ENCODE results near the gene HDGF.
A peak's percentile ranks its signal among the peaks of the same experiment; 100 is the strongest.

The HDGF gene

GRCh38 chr1:156700736-156701531, 50.5 kb downstream of the HDGF start:
- no peak for FAIRE-seq
- DNase-seq (ENCODE audit: low spot score) = no peak

GRCh38 chr1:156698995-156699394, 52.5 kb downstream of the HDGF start:
- FAIRE-seq = no peak
- DNase-seq (ENCODE audit: low spot score) = no peak

DNA sequence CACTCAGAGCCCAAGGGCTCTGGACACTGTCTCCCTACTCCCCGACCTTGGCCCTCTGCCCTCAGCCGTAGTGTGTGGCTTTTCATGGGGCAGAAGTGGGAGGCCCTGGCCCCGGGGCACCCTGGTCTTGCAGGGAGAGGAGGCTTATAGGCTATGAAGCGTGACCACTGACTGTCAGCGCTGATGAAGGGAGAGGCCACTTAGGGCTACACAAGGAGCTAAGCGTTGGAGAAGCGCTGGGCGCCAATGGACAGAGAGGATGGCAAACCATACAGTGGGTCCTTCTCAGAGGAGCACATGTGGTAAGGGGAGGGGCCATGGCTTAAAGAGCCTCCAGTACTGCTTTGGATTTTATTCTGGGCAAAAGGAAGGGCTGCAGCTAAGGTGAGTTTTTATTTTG, 54.0 kb downstream of the HDGF start:
- DNase-seq (ENCODE audit: low spot score) (peak; percentile 42), FAIRE-seq (peak; percentile 26)

DNA sequence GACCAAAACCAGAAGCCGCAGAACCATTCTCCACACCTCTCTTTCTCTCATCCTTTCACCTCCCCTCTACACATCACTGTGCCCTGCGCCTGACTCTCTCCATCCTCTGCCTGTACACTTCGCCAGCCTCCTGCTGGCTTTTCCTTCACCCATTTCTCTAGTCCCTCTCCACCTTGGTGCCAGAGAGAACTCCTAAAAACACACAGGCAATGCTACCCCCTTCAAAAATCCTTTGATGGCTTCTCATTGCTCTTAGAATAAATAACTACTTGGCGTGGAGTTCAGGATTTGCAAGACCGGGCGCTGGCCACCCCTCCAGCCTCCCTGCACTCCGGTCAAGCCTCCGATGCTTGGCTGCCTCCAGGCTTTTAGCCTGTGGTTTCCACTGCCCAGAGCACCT, 54.7 kb downstream of the HDGF start:
- no peak for FAIRE-seq

GRCh38 chr1:156694690-156694962, 56.8 kb downstream of the HDGF start:
- DNase-seq (ENCODE audit: low spot score) = no peak
- FAIRE-seq = no peak

More for the DNA sequence above, 54.7 kb downstream of the HDGF start:
- no peak for DNase-seq (ENCODE audit: low spot score)

DNA sequence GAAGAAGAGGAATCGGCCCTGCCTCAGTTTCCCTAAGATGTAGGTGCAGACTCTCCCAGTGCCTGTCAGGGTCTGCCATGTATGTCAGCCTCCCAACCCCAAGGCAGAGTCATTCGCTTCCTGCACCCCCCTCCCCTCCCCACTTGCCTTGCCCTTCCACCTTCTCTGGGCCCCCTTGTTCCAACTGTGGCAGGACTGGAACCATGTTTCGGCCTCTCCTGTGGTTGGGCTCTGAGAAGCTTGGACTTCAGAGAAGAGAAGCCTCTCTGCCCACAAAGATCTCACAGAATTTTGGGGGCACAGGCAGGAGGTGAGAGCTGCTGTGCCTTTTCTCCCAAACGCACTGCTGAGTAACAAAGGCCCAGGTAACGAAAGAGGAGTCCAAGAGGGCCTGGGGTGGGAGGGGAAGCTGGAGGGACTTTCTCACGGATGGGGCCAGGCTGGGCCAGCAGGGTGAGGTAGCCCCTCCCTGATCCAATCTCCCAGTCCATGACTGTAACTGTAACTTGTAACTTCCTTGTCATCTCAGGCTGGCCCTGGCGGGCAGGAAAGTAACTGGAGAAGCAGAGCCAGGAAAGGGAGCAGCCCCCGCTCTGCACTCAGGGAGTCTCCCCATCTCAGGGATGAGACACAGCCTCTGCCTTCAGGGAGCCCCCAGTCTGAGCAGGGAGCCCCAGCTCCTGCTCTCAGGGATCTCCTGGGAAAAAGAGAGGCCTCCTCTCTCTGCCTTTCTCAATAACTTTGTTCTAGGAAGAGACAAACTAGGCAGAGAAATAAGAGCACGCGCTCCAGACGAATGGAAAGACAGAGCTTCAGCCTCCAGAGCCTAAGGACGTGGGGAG, 57.4 kb downstream of the HDGF start:
- no peak for FAIRE-seq
- peak; percentile 48 for DNase-seq (ENCODE audit: low spot score)

- FAIRE-seq (no peak), DNase-seq (ENCODE audit: low spot score) (no peak)
These were observed 58.3 kb downstream of the HDGF start for GRCh38 chr1:156692925-156693847.

- FAIRE-seq (no peak), DNase-seq (ENCODE audit: low spot score) (no peak)
These were observed 59.0 kb downstream of the HDGF start for GRCh38 chr1:156692441-156692924.

Measured in RCC 7860 (cell line).